NOMO-1 treated with dmso at 0.1 percent for 144 hours (cell line): Measurements from ENCODE around the gene IL1RAPL1.

ENCODE experiments used
- DNase-seq: peaks from one replicate; lab custom pipeline; 2025; ENCODE audit not compliant: unreplicated experiment; lab: John Stamatoyannopoulos, UW

Gene IL1RAPL1

DNA sequence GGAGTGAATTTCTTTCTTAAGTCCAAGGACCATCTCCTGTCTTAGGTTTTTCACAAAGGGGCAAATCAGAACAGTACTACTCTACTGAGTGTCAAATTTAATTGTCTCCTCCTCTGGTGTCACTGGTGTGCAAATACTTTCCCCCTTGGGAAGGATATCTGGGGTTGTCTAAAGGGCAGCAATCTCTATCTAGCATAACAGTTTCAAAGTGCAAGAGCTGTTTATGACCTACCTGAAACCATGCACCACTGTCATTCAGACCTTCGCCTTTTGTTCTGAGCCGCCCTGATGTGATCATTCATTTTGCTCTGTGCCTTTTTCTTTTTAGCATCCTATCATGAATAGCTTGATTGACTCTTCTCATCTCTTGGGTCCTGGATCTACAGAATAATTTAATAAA, 39.3 kb downstream of the IL1RAPL1 start:
- DNase-seq, result no peak

DNA sequence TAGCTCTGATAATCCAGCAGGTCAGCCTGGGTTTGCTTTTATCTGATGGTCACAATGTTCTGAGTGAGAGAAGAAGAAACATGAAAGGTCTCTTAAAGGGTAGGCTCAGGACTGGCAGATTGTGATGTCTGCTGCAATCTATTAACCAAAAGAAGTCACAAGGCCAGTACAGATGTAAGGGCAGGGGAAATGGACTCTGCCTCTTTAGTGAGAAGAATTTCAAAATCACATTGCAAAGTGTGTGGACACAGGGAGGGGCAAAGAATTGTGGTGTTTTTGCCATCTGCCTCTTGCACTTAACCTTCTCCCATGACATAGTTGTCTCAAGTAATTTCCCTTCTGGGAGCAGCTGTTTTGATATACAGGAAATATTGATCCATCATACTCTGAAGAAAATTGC, 40.9 kb downstream of the IL1RAPL1 start:
- no peak for DNase-seq

DNA sequence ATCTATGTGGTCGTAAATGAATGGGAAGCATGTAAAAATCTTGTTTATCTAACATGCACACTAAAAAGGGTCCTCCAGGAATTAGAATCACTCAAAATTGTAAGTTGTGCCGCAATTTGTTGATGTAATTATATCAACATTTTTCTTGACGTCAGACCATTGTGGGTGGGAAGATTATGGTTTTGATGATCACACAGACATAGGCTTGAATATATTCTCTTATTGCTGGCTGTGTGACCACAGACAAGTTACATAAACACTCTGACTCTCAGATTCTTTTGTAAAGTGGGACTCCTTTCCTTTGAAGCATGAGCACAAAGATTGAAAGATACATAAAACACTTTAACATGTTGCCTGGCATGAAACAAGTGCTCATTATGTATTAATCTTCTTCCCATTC, 51.5 kb downstream of the IL1RAPL1 start:
- DNase-seq, result no peak

DNA sequence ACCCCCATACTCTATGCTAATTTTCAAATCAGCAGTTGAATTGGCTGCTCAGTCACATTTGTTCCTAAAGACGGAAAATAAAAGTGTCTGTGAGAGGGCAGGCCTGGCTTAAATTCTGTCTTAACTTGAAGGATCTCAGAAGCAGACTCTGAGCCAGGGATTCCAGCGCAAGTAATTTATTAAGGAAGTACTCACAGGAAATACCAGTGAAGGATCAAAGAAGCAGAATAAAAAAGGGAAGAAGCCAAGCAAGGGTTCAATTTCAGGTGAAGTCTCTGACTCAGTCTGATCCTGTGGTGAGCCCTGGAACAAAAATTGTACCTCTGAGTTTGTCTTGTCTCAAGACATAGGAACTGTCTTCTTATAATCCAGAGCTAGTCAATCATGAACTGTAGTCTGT, 52.2 kb downstream of the IL1RAPL1 start:
- no peak for DNase-seq

DNA sequence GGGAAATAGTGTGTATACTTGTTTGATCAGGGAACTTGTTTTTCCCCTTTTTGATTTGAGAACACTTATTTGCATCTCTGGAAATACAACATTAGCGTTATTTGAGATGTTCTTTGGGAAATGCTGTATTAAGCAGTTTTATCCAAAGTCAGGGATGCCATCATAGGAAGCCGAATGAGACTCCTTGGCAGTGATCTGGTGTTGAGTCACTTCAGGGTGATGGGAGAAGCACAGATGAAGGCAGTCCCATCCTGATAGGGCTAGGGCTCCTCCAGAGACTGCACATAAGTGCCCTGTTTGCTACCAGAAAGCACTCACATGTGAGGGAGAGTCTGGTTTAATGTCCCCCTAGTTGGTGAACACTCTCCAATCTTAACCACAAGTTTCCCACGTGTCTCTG, 62.3 kb downstream of the IL1RAPL1 start:
- DNase-seq, result no peak

DNA sequence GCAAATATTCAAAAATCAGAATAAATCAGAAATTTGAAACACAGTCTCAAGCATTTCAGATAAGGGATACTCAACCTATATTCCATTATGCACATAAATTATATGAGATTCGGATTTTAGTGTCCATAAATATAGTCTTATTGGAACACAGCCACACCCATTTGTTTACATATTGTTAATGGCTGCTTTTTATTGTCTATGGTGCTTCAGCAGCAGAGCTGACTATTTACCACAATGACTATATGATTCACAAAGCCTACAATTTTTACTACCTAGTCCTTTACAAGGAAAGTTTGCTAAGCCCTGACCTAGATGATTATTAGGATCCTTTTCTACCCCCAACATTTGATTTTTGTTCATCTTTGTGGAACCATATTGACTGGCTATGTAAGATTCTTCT, 63.9 kb downstream of the IL1RAPL1 start:
- DNase-seq, result no peak

DNA sequence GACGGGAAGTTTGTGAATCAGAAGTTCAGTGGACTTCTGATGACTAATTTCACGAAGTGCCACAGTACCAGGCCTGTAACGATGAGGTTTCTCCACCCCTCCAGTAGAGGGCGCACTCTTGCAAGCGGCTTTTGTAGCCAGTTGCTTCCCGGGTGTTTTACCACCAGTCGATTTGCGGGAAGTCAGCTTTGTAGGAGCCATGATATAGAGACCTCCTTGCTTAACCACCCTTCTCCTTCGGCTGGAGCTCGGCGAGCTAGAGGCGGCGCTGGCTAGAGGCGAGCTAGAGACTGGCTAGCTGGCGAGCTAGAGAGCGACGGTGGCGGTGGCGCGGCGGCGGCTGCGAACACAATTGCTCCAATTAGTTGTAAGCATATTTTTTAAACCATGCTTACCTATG, 72.0 kb downstream of the IL1RAPL1 start:
- DNase-seq, result no peak

DNA sequence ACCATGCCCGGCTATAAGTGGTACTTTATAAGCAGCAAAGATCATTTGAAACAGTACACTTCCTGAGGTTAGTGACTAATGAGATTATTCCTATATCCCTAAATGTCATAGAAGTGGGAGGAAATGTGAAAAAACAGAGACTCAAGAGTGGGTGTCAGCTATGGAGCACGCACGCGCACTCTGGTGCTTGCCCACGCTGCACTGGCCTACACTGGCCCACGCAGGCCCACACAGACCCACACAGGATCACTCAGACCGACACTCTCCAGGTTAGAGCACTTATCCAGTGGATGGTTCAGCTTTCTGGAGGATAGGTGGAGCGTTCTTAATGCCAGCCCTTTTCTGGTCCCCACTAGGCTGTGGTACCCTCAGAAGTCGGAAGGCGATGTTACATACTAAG, 78.5 kb downstream of the IL1RAPL1 start:
- no peak for DNase-seq

DNA sequence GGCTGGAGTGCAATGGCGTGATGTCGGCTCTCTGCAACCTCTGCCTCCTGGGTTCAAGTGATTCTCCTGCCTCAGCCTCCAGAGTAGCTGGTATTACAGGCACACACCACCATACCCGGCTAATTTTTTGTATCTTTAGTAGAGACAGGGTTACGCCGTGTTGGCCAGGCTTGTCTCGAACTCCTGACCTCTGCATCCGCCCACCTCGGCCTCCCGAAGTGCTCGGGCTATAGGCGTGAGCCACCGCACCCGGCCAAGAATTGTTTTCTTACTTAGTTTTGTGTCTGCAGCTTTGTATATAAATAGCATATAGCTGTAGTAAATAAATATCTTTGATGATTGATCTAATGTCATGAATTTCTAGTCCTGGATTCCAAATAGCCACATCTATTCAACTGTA, 81.1 kb downstream of the IL1RAPL1 start:
- no peak for DNase-seq

DNA sequence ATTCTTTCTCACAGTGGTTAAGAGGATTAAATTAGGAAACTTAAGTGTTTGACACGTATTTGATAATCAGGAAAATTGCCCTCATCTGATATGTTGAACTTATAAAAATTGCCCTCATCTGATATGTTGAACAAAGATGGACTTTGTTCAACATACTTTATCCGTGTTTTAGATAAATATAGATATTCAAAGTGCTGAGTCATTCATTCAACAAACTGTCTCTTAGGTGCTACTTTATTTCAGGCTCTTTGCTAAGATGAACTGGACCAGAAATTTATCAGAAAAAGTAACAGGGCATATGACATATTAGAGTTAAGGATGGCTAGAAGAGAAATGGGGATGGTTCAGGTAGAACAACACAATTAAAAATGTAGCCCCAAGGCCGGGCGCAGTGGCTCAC, 81.7 kb downstream of the IL1RAPL1 start:
- DNase-seq, result no peak

DNA sequence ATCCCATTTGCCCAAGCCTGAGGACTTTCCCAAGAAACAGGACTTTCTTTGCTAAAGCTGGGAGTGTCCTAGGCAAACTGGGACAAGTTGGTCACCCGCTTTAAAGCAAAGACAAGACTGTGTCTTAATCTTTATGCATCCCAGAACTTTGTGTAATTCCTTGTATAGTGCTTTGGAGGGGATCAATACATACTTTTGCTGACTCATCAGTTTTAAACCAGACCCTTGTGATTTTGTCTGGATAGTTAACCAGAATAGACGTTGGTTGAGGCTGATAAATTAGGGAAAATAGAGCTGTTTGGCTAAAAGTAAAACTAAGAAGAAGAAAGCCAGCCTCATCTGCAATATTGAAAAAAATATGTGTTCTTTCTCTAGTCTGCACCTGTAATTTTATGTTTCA, 82.8 kb downstream of the IL1RAPL1 start:
- DNase-seq, result no peak

DNA sequence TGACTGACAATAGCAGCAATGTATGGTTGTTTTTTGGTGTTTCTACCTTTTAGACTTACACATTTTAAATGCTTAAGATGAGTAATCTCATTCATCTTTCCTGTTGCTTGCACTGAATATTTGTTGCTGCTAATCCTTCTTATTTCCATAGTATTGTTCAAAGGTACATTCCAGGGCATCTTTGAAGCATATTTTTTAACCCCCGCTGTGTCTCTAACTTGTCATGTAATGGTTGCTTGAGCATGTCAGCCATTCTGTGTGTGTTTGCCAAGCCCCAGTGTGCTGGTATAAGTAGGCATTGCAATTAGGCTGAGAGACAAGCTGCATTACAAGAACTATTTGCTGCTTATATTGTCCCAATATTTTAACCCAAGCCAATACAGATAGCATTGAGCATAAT, 87.9 kb downstream of the IL1RAPL1 start:
- no peak for DNase-seq

DNA sequence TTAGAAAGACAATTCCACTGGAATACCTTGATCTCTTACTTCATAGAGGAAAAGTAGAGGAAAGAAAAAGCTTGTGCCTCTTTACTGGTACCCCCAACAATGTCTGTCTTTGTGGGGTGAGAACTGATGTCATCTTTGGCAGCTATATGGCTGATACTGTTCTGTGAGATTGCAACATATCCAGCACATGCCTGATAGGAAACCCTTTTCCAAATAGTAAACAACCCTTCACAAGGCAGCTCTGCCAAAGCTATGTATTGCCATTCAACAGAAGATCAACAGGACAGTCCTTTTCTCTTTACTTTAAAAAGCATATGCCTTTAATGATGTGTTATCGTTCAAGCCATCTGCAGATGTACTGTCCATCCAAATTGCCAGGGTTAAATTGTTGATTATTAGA, 105.9 kb downstream of the IL1RAPL1 start:
- no peak for DNase-seq

DNA sequence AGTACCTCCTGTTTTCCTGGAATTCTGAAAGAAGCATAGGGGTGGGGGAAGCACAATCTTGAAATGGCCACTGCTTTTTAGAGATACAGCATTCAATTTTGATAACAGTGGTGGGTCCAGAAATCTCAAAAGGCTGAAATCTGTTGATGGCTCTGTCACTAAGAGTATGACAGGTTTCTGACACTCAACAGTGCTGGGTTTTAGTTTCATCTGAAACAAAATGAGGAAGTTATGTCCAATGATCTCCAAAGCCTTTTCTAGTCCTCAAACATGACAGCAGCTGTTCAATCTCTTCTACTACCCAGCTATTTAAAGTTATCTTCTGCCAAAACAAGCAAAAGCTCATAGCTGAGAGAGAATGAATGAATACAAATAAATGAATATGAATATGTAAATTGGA, 110.5 kb downstream of the IL1RAPL1 start:
- DNase-seq, result no peak

DNA sequence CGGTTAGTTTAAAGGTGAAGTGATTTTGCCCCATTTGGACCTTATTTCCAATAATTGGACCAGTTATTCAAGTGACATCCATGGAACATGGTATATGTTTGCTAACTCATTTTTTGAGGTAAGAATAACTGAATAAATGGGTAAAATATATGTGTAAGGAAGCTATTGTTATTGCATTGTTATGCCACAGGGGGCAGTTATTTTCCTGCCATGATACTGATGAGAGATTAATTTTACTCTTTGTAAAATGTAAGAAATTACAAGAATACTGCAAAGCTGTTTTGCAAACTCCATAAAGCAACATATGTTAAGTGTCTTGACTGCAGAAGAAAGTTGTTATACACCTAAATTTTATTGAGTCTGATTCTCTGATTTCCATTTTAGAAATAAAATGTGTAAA, 114.0 kb downstream of the IL1RAPL1 start:
- no peak for DNase-seq

DNA sequence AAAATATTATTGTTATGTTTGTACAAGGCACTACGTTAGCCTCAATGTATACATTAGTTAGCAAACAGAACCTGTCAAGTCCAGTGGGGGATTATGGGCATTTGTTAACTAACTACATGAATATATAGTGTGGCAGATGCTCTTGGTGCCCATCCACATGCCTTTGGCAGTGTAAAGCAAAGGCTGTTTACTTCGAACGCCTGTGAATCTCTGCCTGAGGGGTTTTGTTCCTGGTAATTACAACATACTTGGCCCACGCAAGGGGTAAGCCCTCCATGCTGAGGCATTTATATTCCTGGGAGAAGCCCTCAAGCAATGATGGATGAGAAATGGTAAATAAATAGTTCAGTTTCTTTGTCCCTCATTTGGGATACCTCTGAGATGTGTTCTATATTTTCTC, 119.7 kb downstream of the IL1RAPL1 start:
- no peak for DNase-seq

DNA sequence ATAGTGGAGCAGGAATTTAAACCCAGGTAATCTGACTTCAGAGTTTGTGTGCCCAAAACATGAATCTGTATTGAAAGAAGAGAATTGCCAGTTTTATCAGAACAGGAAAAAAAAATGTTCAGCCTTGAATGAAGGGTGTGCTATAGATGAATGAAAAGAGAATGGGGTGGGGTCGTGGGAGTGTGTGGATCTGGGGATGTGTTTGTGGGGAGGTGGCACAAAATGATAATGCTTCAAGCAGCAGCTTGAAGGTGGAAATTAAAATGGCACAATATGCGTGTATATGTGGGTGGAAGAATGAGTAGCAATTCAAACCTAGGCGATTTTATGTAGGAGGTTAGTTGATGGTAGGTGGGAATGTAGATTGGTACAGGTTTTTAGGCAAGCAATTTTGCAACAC, 122.2 kb downstream of the IL1RAPL1 start:
- no peak for DNase-seq

DNA sequence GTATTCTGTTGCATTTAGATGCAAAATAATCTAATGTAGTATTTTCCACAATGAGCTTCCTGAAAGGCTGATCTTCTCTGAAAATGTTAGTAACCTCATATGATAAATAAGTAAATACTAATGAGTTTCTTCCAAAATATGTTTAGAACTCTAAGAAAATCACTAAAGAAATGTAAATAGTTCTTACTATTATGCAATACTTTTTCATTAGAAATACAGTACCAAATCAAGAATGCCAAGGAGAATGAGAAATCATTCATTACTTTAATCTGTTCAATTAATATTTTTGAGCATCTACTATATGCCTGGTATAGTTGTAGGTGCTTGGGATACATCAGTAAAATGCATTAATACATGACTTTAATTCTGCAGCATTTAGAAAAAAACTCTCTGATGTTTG, 130.6 kb downstream of the IL1RAPL1 start:
- DNase-seq, result no peak

DNA sequence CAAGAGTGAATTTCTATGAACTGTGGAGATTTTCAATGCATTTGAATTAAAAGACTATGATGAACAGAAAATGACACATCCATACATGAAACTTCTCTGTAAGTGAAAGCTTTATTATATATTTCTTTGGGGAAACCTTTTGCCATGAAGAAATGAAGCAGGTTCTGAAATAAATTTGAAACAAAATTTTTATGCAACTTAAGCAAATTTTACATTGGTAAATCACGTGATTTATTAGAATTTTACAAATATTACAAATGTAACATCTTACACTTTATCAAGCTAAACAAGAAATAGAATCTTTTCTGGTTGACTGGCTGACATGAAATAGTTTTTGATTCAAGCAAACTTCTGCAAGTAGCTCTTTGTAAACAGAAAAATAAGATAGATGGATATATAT, 131.2 kb downstream of the IL1RAPL1 start:
- DNase-seq, result no peak

DNA sequence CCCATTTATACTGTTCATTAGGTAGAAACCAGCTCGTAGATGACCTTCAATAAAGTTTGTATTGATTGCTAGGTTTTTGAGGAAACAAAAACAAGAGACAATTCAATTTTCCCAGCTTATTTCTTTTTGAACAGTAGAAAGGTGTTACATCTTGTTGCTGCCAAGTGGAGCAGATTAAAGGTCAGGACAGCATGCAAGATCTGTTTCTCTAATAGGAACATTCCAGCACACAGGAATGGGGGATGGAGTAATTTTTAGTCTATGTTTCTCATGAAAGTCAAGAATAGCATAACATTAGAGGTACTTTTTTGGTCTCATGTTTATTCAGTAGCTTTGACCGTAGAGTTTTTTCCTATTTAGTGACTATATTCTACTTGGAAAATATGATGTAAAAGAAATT, 132.4 kb downstream of the IL1RAPL1 start:
- no peak for DNase-seq

DNA sequence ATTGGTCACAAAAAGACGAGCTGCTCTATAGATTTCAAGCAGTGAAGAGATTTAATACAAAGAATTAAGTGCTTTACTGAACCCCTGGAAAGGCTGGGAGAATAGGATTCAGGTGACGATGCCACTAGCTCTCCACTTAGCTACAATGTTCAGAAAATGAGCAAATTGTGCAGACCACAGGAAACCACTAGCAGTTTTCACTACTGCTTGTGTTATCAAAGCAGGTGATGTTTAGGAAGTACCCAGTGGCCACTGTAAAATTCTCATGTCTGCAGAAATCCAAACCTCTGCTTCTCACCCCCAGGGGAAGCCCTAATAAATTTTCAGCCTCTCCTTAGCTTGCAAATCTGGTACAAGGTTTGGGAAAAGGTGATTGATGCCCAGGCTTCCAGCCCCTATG, 165.1 kb downstream of the IL1RAPL1 start:
- DNase-seq, result no peak

DNA sequence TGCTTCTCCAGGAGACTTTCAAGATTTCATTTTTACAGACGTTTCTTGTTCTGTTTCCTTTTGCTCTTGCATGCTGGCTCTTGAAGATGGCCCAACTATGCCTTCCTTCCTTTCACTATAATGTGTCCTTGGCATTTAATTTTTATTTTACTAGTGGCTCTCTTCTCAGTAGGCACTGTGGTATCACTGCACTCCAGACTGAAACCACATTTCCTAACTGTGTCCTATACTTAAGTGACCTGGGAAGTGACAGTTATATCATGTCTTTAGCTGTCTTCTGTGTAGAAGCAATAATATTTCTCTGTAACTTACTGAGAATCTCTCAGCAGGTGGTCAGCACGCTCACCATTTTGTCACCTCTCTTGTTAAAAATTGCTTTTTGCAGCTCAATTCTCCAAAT, 168.9 kb downstream of the IL1RAPL1 start:
- DNase-seq, result no peak

DNA sequence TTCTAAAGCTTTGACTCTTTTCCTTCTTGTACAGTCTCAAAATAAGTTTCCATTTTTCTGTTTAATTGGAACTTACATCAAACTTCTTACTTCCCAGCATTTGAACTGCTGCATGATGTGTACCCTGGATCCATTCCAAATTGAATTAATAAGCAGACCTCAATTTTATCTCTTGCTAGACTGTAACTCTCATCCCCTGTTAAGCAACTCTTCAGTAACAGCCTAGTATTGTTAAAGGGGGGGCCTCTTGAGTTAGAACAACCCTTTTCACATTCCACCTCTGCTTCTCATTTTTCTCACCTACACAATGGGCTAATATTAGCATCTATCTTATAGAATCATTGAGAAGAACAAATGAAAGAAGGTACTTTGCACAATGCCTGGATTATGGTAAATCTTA, 169.4 kb downstream of the IL1RAPL1 start:
- DNase-seq, result no peak

DNA sequence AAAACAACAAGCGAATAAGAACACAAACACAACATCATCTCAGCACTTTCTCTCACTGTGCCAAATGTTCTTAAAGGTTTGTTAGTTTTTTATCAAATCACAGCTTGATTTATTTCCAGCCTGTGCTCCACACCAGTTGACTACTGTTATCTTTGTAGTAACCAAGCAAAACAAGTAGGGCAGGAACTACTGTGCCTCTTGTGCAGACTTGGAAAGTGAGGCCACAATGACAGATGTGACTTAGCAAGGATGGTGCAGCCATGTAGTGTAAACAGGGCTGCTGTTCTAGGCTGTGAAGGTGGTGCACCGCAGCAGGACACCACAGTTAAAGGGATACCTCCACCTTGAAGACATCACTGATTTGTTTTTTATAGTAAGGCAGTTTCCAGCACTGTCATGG, 170.0 kb downstream of the IL1RAPL1 start:
- no peak for DNase-seq
